HEK293 (cell line): ENCODE measurements around the gene GDF9.
A peak's percentile ranks its signal among the peaks of the same experiment; 100 is the strongest.

Experiments used
- CTCF ChIA-PET: fragments of 350-600 bp; formaldehyde crosslinking; extraction: SDS; loops from one replicate; lab custom pipeline; 2021; ENCODE audit warnings: antibody characterized with exemption; lab: Yijun Ruan, JAX
- POLR2A ChIA-PET: fragments of 300-600 bp; formaldehyde crosslinking; extraction: SDS; loops from one replicate; lab custom pipeline; 2020; ENCODE audit warnings: antibody characterized with exemption, inconsistent platforms; lab: Yijun Ruan, JAX
- H3K27ac ChIP-seq: fragments of 200-500 bp; sonication (Bioruptor generic); 2 replicates; pipeline ENCODE4 v1.5.1; 2014; ENCODE audit warnings: low read depth, low read length, control low read depth, inconsistent platforms; ENCODE audit errors: extremely low read depth
- H3K36me3 ChIP-seq, 2 experiments: fragments of 200-500 bp in 1 of 2; sonication (Bioruptor generic) in 1 of 2; 1 replicate in 1 of 2; 2 replicates in 1 of 2; pipeline ENCODE4 v1.5.1; 2014 to 2017; ENCODE audit warnings: inconsistent platforms in 2 of 2, low read length in 2 of 2; ENCODE audit not compliant: control insufficient read depth in 2 of 2, insufficient read depth in 1 of 2
- H3K4me1 ChIP-seq: fragments of 200-500 bp; sonication (Bioruptor generic); 2 replicates; pipeline ENCODE4 v1.5.1; 2014; ENCODE audit warnings: mild to moderate bottlenecking, low read length, inconsistent platforms; ENCODE audit not compliant: control insufficient read depth, insufficient read depth
- H3K4me3 ChIP-seq: 2 replicates; pipeline ENCODE4 v1.5.1; 2011; ENCODE audit warnings: low read depth, mild to moderate bottlenecking, control low read depth, low read length, moderate library complexity
- H3K9me3 ChIP-seq: fragments of 200-500 bp; sonication (Bioruptor generic); 2 replicates; pipeline ENCODE4 v1.5.1; 2014; ENCODE audit warnings: low read depth, low read length, inconsistent platforms; ENCODE audit not compliant: control insufficient read depth, insufficient read depth
- BCL11A ChIP-seq: fragments of 450-650 bp; formaldehyde crosslinking; IDR thresholded peaks from 2 replicates; pipeline ENCODE4 v1.5.1; 2016; ENCODE audit warnings: low read depth, missing biosample characterization, missing genetic modification characterization
- CTCF ChIP-seq: fragments of 450-650 bp; formaldehyde crosslinking; IDR thresholded peaks from 2 replicates; pipeline ENCODE4 v1.5.1; 2016; ENCODE audit warnings: missing biosample characterization, missing genetic modification characterization
- SALL2 ChIP-seq: fragments of 450-650 bp; formaldehyde crosslinking; IDR thresholded peaks from 2 replicates; pipeline ENCODE4 v1.5.0; 2017; ENCODE audit warnings: missing biosample characterization, mild to moderate bottlenecking, missing genetic modification characterization, borderline replicate concordance
- ZBTB1 ChIP-seq: fragments of 450-650 bp; formaldehyde crosslinking; IDR thresholded peaks from 2 replicates; pipeline ENCODE4 v1.5.1; 2016; ENCODE audit warnings: missing biosample characterization, missing genetic modification characterization
- ZBTB48 ChIP-seq: fragments of 450-650 bp; formaldehyde crosslinking; IDR thresholded peaks from 2 replicates; pipeline ENCODE4 v1.5.1; 2016; ENCODE audit warnings: missing biosample characterization, missing genetic modification characterization
- ZIC2 ChIP-seq: fragments of 450-650 bp; formaldehyde crosslinking; IDR thresholded peaks from 2 replicates; pipeline ENCODE4 v1.5.1; 2016; ENCODE audit warnings: missing biosample characterization, missing genetic modification characterization
- ZNF133 ChIP-seq: fragments of 450-650 bp; formaldehyde crosslinking; IDR thresholded peaks from 2 replicates; pipeline ENCODE4 v1.5.1; 2016; ENCODE audit warnings: missing biosample characterization, missing genetic modification characterization
- ZNF223 ChIP-seq: fragments of 450-650 bp; formaldehyde crosslinking; IDR thresholded peaks from 2 replicates; pipeline ENCODE4 v1.5.1; 2016; ENCODE audit warnings: missing biosample characterization, missing genetic modification characterization
- ZNF37A ChIP-seq: fragments of 450-650 bp; IDR thresholded peaks from 2 replicates; pipeline ENCODE4 v1.5.1; 2018; ENCODE audit warnings: missing biosample characterization, missing genetic modification characterization
- ZNF513 ChIP-seq: fragments of 450-650 bp; IDR thresholded peaks from 2 replicates; pipeline ENCODE4 v1.5.1; 2018; ENCODE audit warnings: missing biosample characterization, missing genetic modification characterization
- ZNF544 ChIP-seq: fragments of 450-650 bp; formaldehyde crosslinking; IDR thresholded peaks from 2 replicates; pipeline ENCODE4 v1.5.0; 2017; ENCODE audit warnings: missing biosample characterization, missing genetic modification characterization
- ZNF571 ChIP-seq: fragments of 450-650 bp; formaldehyde crosslinking; IDR thresholded peaks from 2 replicates; pipeline ENCODE4 v1.5.0; 2017; ENCODE audit warnings: missing biosample characterization, missing genetic modification characterization
- ZNF664 ChIP-seq: fragments of 450-650 bp; formaldehyde crosslinking; IDR thresholded peaks from 2 replicates; pipeline ENCODE4 v1.5.1; 2016; ENCODE audit warnings: missing biosample characterization, missing genetic modification characterization
- ZNF707 ChIP-seq: fragments of 450-650 bp; formaldehyde crosslinking; IDR thresholded peaks from 2 replicates; pipeline ENCODE4 v1.5.1; 2016; ENCODE audit warnings: missing biosample characterization, missing genetic modification characterization
- ZNF747 ChIP-seq: fragments of 450-650 bp; formaldehyde crosslinking; IDR thresholded peaks from 2 replicates; pipeline ENCODE4 v1.5.1; 2016; ENCODE audit warnings: missing biosample characterization, missing genetic modification characterization
- TF ChIP-seq, protein P1 (sequence below): fragments of 450-650 bp; formaldehyde crosslinking; IDR thresholded peaks from 2 replicates; pipeline ENCODE4 v1.5.1; 2016; ENCODE audit warnings: missing biosample characterization, missing genetic modification characterization, low read depth
- TF ChIP-seq, protein P2 (sequence below): fragments of 450-650 bp; formaldehyde crosslinking; IDR thresholded peaks from 2 replicates; pipeline ENCODE4 v1.5.1; 2016; ENCODE audit warnings: missing biosample characterization, missing genetic modification characterization
- TF ChIP-seq, protein P3 (sequence below): fragments of 450-650 bp; formaldehyde crosslinking; IDR thresholded peaks from 2 replicates; pipeline ENCODE4 v1.5.1; 2016; ENCODE audit warnings: missing biosample characterization, missing genetic modification characterization, borderline replicate concordance
- TF ChIP-seq, protein P4 (sequence below): fragments of 450-650 bp; formaldehyde crosslinking; IDR thresholded peaks from 2 replicates; pipeline ENCODE4 v1.5.1; 2016; ENCODE audit warnings: missing biosample characterization, missing genetic modification characterization

Gene GDF9

GRCh38 chr5:132870801-132871200, 4.5 kb upstream of the GDF9 start:
- Histone ChIP-seq H3K4me1 (peaks cover 3% of the 10 kb centered on the region; the same call in 1 of the 2 replicates), H3K36me3 (peaks cover 17 to 77% of the 10 kb centered on the region in 2 experiments), H3K9me3 (no peaks in the 10 kb centered on the region), H3K4me3 (no peak overlapping the region), H3K27ac (no peak overlapping the region)
- CTCF ChIA-PET: interaction anchor here (0.7 to 1.2 kb wide), 2 partner anchors 13 to 18 kb away, joined by 3 to 7 read pairs; no protein-coding TSS in a partner anchor
- TF ChIP-seq ZNF707 (tag by site-specific recombination) (no peak), ZNF133 (tag by site-specific recombination) (no peak), ZNF544 (tag by site-specific recombination) (no peak), BCL11A (tag by site-specific recombination) (no peak), ZNF664 (no peak)
- TF ChIP-seq, protein P1, sequence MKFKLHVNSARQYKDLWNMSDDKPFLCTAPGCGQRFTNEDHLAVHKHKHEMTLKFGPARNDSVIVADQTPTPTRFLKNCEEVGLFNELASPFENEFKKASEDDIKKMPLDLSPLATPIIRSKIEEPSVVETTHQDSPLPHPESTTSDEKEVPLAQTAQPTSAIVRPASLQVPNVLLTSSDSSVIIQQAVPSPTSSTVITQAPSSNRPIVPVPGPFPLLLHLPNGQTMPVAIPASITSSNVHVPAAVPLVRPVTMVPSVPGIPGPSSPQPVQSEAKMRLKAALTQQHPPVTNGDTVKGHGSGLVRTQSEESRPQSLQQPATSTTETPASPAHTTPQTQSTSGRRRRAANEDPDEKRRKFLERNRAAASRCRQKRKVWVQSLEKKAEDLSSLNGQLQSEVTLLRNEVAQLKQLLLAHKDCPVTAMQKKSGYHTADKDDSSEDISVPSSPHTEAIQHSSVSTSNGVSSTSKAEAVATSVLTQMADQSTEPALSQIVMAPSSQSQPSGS (tag by site-specific recombination): no peak
- POLR2A ChIA-PET: no interaction called here

- TF ChIP-seq, protein P2, sequence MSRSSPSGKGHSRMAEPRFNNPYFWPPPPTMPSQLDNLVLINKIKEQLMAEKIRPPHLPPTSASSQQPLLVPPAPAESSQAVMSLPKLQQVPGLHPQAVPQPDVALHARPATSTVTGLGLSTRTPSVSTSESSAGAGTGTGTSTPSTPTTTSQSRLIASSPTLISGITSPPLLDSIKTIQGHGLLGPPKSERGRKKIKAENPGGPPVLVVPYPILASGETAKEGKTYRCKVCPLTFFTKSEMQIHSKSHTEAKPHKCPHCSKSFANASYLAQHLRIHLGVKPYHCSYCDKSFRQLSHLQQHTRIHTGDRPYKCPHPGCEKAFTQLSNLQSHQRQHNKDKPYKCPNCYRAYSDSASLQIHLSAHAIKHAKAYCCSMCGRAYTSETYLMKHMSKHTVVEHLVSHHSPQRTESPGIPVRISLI (tag by site-specific recombination): peak; percentile 36; the same call in 1 of the 2 replicates
- no peak for TF ChIP-seq ZNF747
- ChIA-PET POLR2A (interaction anchor here (0.7 to 1.5 kb wide), 5 partner anchors 14 to 131 kb away, joined by 3 to 6 read pairs (median 4); partner anchors contain the start of genes AFF4 and KIF3A), CTCF (interaction anchor here (1.1 to 2.0 kb wide), 2 partner anchors 15 to 39 kb away, joined by 4 to 11 read pairs; no protein-coding TSS in a partner anchor)
- peaks cover 6% of the 10 kb centered on the region; the same call in 1 of the 2 replicates for H3K4me1 ChIP-seq
- no peak overlapping the region for H3K4me3 ChIP-seq
- peaks cover 13 to 59% of the 10 kb centered on the region in 2 experiments; a peak in 2 of 3 replicates for H3K36me3 ChIP-seq
- H3K27ac ChIP-seq: no peak overlapping the region
- no peaks in the 10 kb centered on the region for H3K9me3 ChIP-seq
Observed at GRCh38 chr5:132868754-132869153, 2.5 kb upstream of the GDF9 start.

DNA sequence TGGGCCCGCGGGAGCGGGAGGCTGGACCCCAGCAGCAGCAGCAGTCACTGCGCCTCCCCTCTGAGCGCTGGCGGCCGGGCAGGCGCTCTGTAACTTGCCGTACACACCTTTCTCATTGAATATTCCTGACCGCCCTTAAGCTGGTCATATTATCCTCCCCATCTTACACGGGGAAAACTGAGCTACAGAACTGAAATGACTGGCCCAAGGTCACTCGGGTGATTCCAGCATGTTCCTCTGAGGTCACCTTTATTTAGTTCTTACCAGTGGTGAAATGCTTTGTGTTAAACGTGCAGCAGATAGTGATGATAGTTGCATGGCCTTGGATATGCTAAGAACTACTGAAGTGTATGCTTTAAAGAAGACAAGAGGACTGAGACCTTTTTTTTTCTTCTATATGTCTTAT, 780 bp upstream of the GDF9 start:
- peaks cover 13 to 42% of the 10 kb centered on the region in 2 experiments; a peak in 2 of 3 replicates for H3K36me3 ChIP-seq
- ChIA-PET CTCF (interaction anchor here (0.7 to 2.0 kb wide), 3 partner anchors 10 to 121 kb away, joined by 3 to 11 read pairs (median 4); no protein-coding TSS in a partner anchor), POLR2A (interaction anchor here (0.7 to 2.2 kb wide), 7 partner anchors 11 to 164 kb away, joined by 3 to 12 read pairs (median 8); partner anchors contain the start of gene KIF3A)
- peak overlapping the region; percentile 42 for H3K27ac ChIP-seq
- no peaks in the 10 kb centered on the region for H3K9me3 ChIP-seq
- H3K4me3 ChIP-seq: peak overlapping the region; percentile 96
- peaks cover 6% of the 10 kb centered on the region; the same call in 1 of the 2 replicates for H3K4me1 ChIP-seq
- TF ChIP-seq ZBTB1 (tag by site-specific recombination) (no peak), ZBTB48 (tag by site-specific recombination) (no peak), SALL2 (no peak), ZIC2 (tag by site-specific recombination) (no peak), ZNF513 (no peak), ZNF223 (no peak), CTCF (tag by site-specific recombination) (peak; percentile 16; the same call in 1 of the 2 replicates), ZNF571 (tag by site-specific recombination) (no peak), ZNF37A (tag by site-specific recombination) (no peak)
- TF ChIP-seq, protein P3, sequence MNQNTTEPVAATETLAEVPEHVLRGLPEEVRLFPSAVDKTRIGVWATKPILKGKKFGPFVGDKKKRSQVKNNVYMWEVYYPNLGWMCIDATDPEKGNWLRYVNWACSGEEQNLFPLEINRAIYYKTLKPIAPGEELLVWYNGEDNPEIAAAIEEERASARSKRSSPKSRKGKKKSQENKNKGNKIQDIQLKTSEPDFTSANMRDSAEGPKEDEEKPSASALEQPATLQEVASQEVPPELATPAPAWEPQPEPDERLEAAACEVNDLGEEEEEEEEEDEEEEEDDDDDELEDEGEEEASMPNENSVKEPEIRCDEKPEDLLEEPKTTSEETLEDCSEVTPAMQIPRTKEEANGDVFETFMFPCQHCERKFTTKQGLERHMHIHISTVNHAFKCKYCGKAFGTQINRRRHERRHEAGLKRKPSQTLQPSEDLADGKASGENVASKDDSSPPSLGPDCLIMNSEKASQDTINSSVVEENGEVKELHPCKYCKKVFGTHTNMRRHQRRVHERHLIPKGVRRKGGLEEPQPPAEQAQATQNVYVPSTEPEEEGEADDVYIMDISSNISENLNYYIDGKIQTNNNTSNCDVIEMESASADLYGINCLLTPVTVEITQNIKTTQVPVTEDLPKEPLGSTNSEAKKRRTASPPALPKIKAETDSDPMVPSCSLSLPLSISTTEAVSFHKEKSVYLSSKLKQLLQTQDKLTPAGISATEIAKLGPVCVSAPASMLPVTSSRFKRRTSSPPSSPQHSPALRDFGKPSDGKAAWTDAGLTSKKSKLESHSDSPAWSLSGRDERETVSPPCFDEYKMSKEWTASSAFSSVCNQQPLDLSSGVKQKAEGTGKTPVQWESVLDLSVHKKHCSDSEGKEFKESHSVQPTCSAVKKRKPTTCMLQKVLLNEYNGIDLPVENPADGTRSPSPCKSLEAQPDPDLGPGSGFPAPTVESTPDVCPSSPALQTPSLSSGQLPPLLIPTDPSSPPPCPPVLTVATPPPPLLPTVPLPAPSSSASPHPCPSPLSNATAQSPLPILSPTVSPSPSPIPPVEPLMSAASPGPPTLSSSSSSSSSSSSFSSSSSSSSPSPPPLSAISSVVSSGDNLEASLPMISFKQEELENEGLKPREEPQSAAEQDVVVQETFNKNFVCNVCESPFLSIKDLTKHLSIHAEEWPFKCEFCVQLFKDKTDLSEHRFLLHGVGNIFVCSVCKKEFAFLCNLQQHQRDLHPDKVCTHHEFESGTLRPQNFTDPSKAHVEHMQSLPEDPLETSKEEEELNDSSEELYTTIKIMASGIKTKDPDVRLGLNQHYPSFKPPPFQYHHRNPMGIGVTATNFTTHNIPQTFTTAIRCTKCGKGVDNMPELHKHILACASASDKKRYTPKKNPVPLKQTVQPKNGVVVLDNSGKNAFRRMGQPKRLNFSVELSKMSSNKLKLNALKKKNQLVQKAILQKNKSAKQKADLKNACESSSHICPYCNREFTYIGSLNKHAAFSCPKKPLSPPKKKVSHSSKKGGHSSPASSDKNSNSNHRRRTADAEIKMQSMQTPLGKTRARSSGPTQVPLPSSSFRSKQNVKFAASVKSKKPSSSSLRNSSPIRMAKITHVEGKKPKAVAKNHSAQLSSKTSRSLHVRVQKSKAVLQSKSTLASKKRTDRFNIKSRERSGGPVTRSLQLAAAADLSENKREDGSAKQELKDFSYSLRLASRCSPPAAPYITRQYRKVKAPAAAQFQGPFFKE: no peak
- TF ChIP-seq, protein P4, sequence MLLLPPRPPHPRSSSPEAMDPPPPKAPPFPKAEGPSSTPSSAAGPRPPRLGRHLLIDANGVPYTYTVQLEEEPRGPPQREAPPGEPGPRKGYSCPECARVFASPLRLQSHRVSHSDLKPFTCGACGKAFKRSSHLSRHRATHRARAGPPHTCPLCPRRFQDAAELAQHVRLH (tag by site-specific recombination): no peak
